Peyer's patch (tissue), 4 donors: ENCODE data around the gene ABHD17A.

Experiments
- POLR2A ChIP-seq, 2 donors: fragments of 450-650 bp; IDR thresholded peaks; one replicate each; pipeline ENCODE4 v1.5.1; 2017; ENCODE audit warnings: antibody characterized with exemption in 2 of 2, mild to moderate bottlenecking in 2 of 2, moderate library complexity in 2 of 2
- TF ChIP-seq, protein P1 (sequence below), 6 experiments: fragments of 450-650 bp in 4 of 6; fragments of 200-600 bp in 2 of 6; sonication (generic) in 1 of 6; IDR thresholded peaks; one replicate each; pipeline ENCODE4 v1.5.1; 2017 to 2019; ENCODE audit warnings: antibody characterized with exemption in 6 of 6, mild to moderate bottlenecking in 3 of 6, moderate library complexity in 1 of 6

GRCh38 chr19:1830568-1830967, 54.7 kb downstream of the ABHD17A start:
- TF ChIP-seq, protein P1, sequence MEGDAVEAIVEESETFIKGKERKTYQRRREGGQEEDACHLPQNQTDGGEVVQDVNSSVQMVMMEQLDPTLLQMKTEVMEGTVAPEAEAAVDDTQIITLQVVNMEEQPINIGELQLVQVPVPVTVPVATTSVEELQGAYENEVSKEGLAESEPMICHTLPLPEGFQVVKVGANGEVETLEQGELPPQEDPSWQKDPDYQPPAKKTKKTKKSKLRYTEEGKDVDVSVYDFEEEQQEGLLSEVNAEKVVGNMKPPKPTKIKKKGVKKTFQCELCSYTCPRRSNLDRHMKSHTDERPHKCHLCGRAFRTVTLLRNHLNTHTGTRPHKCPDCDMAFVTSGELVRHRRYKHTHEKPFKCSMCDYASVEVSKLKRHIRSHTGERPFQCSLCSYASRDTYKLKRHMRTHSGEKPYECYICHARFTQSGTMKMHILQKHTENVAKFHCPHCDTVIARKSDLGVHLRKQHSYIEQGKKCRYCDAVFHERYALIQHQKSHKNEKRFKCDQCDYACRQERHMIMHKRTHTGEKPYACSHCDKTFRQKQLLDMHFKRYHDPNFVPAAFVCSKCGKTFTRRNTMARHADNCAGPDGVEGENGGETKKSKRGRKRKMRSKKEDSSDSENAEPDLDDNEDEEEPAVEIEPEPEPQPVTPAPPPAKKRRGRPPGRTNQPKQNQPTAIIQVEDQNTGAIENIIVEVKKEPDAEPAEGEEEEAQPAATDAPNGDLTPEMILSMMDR (IDR thresholded peaks at IDR 0.05), result no peak
- TF ChIP-seq POLR2A (IDR thresholded peaks at IDR 0.05), result no peak
